Lung microvascular endothelial cell (primary cell): ENCODE results near the gene NR6A1. TPM values are rescaled to one million over a fixed set of nuclear protein-coding genes. Genes with fewer than 3 reads are reported as not detected.

Experiments
- DNase-seq, 2 donors: peaks; one replicate each; pipeline versions ENCODE4 v3.0.0 to v3.0.0-alpha.2; 2010; ENCODE audit warnings: low read depth in 2 of 2
- total RNA-seq: library from RNA; depleted of rRNA; stranded (reverse); fragments of >200 nt; gene quantifications from 2 replicates; pipeline ENCODE4 v1.2.1, GENCODE V29; 2014

NR6A1 gene
- total RNA-seq, 1 donor from 2014 or later, result 1.2 TPM

DNA sequence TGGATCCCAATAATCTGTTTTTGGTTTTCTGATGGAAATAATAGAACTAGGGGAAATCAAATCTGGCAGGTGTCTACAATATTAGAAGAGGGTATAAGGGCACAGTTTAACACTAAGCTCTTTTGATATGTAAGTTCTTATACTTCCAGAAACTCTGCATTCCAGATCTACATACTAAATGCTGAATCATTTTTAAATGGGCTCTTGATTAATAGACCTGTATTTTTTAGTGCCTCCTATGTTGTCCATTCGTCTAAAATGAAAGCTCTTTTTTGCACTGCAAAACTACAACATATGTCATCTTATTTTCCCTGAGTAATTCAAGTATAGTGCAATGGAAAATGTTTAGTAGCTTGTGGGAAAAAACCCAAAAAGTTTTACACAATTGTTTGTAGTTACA, 44.2 kb downstream of the NR6A1 start:
- DNase-seq, result no peak

- peak in 1 of 2 donors; percentile 52 for DNase-seq
These were observed 46.1 kb downstream of the NR6A1 start for GRCh38 chr9:124725068-124725452.

DNA sequence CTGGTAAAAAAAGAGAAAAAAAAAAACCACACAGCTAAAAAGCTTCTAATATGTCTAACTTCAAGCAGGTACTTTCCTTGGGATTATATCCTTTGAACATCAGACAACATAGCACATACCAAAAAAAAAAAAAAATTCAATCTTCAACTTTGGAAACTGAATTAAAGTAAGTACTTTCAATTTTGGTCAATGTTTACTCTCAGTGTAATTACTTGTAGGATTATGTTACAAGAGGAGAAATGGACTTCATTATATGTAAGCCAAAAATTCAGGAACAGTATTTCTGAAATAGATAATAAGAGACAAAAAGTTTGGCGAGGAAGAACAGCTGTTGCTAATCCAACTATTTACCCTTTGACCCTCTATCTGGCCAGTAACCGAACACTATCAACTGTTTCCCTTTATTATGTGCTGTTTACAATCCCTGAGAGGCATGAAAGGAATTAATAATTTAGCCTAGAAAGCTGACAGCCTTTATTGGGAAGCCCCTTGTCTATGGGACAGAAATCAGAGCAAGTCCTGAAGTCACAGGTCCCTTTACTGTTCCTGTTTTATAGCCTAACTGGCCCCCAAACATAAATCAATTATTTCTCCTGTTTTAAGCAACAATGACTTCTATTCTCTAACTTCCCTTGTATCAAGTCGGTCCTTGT, 46.6 kb downstream of the NR6A1 start:
- peak in 1 of 2 donors; percentile 52 for DNase-seq

DNA sequence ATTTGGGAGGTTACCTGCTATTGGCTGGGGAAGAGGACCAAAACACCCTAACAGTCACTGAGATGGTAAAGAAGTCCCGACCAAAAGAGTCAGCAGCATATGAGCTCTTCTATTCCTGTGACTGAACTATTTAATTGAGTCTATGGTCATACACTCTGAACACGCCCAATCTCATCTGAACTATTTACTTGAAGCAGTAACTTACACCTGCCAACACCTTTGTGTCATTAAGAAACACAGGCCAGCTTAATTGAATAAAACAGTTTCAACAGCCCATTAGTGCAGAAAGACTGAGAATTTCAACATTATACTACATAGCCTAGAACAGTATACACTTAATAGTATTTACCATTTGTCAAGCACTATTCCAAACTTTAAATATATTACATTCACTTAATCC, 47.8 kb downstream of the NR6A1 start:
- DNase-seq, result no peak

DNA sequence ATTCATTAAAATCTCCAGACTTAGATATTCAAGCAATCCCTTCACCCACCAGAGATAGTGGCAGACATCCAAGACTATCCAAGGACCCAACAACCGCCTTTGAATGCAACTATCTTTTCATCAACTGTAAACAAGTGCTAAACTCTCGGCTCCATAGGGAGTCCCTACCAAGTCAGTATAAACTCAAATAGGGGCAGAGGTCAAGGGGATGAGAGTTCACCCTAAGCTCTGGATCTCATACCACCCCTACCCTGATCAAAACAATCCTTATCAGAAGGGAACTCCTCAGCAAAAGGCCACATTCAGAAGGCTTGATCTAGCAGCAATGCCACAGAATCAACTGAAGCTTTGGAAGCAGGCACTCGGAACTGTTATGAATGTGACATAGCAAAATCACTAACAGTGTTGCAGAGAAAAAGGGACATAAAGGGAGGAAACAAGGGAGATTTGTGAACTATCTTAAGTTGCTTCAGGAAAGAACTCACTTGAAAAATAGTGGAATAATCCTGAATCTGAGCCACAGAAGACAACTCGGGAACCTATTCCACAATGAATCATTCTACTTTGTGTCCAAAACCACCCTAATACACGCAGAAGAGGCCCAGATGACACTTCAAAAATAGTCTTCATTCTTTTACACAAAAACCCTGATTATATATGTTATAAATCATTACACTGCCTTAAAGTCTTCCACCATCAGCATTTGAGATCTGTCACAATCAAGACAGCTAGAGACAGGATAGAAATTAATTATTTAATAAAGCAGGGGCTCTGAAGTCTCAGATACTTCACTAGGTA, 49.8 kb downstream of the NR6A1 start:
- DNase-seq, result no peak

- DNase-seq, result no peak
These were observed 50.5 kb downstream of the NR6A1 start for GRCh38 chr9:124720429-124721108.

DNA sequence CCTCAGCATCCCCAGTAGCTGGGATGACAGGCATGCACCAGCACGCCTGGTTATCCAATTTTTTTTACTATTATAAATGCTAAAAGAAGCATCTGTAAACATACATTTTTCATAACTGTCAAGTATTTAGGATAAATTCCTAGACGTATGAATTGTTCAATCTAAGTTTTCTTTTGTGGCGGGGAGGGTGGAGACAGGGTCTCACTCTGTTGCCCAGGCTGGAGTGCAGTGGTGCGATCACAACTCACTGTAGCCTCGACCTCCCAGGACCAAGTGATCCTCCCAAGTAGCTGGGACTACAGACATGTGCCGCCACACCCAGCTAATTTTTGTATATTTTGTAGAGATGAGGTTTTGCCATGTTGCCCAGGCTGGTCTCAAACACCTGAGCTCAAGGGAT, 52.2 kb downstream of the NR6A1 start:
- DNase-seq, result no peak

DNA sequence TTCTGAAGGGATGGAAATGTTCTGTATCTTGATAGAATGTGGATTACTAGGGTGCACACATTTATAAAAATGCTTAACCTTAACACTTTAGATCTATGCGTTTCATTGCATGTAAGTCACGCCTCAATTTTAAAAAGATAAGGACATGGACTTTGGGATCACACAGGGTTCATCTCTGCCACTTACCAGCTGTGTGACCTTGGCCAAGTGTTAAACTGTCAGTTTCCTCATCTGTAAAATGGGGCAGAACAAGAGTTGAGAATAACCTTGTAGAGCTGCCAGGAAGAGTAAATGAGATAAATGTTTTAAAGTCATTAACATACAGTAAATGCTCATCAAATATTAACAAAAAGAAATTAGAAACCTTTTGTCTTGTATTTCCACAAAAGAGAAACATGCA, 53.5 kb downstream of the NR6A1 start:
- DNase-seq, result no peak

- no peak for DNase-seq
These were observed 54.3 kb downstream of the NR6A1 start for GRCh38 chr9:124716808-124717207.

GRCh38 chr9:124710766-124711165, 60.3 kb downstream of the NR6A1 start:
- no peak for DNase-seq

GRCh38 chr9:124709292-124709690, 61.8 kb downstream of the NR6A1 start:
- DNase-seq, result no peak

DNA sequence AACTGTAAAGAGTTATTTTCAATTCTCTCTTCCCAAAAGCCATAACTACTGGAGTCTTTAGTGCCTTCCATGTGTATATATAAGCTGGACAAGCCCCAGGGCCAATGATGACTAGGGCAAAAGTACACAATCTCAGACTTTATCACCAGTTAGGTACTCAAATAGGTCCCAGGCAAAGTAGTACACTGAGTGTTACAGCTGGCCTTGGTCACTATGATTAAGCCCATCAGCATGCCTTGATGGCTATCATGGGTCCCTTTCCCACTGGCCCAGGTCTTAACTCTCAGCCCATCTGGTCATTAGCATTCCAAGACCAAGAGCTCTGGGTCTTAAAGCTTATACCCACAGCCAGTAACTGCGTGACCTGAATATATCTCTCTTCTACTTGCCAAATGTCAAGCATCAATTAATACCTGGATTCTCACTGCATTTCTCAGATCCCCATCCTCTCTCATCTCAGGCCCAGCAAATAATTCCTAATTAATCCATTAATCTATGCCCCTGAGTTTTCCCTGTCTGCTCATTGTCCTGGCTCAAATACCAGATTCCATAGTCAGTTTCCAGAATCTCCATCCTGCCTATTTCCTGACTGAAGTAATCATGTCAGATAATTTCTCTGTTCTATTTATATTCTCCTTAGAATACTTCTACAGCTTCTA, 62.3 kb downstream of the NR6A1 start:
- peak; percentile 12 to 35 for DNase-seq

GRCh38 chr9:124708074-124708473, 63.0 kb downstream of the NR6A1 start:
- DNase-seq, result no peak

DNA sequence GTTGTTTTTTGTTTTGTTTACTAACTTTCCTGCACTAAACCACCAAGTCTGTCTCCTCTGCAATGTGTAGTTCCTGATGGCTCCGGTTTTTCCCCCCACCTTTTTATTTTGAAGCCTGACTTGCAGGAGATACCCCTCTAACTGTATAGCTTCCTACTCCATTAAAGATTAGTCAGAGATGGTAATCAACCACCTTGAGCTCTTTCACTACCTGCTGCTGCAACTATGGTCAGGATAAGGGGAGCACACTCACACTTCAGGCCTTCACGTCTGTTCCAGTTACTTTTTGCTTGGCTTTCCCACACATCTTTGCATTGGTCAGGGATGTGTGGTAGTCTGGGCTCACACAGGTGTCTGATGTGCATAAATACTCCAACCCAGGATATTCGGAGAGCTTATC, 63.4 kb downstream of the NR6A1 start:
- DNase-seq, result no peak

DNA sequence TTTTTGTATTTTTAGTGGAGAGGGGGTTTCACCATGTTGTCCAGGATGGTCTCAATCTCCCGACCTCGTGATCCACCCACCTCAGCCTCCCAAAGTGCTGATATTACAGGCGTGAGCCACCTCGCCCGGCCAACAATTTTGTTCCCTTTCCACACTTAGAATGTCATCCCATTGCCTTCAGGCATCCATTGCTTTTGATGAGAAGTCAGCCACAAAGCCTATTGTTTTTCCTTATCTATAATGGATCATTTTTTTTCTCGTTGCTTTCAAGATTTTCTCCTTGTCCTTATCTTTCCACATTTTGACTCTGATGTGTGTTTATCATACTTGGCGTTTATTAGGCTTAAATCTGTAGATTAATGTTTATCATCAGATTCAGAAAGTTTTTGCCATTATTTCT, 64.4 kb downstream of the NR6A1 start:
- DNase-seq, result no peak

- DNase-seq, result no peak
These were observed 71.5 kb downstream of the NR6A1 start for GRCh38 chr9:124699575-124699974.

- peak in 1 of 2 donors; percentile 4 for DNase-seq
These were observed 72.8 kb downstream of the NR6A1 start for GRCh38 chr9:124698265-124698664.

- DNase-seq, result peak; percentile 19 to 22
These were observed 73.5 kb downstream of the NR6A1 start for GRCh38 chr9:124697326-124698200.

DNA sequence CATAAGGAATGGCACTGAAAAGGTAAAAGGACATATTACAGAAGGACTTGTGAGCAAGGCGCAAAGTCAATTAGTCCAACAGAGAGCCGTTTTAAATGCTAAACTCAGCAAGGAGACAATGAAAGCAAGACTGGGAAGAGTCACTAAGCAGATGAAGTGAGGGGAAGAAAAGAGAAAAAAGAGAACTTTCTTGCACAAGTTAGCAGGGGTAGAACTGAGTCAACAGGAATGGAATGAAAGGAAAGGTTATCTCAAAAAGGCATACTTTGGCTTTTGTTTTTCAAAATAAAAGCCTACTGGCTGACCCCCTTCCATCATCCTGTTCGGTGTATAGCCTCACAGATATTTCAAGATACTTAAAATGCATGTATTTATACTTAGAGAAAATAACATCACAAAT, 75.0 kb downstream of the NR6A1 start:
- no peak for DNase-seq

DNA sequence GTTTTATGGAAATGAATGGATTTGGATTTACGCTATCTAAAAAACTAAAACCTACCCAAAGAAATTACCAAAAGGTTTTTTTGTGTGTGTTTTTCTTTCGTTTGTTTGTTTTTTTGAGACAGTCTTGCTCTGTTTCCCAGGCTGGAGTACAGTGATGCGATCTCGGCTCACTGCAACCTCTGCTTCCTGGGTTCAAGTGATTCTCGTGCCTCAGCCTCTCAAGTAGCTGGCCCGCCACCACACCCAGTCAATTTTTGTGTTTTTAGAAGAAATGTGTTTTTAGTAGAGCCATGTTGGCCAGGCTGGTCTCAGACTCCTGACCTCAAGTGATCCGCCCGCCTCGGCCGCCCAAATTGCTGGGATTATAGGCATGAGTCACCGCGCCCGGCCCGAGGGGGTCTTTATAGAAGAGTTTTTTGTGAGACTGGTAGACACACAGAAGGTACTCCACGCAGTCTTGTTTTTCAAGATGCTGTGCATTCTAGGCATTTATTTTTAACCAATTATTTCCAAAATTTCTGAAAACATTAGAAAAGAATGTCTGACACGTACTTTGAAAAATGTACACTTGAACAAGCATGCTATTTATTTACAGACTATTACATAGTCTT, 75.7 kb downstream of the NR6A1 start:
- DNase-seq, result no peak
